ENCODE measurements around the gene ARID2. TPM values are rescaled to one million over a fixed set of nuclear protein-coding genes. Genes with fewer than 3 reads are reported as not detected.

Gene ARID2
- total and polyA plus RNA-seq, 2 experiments from 2014 or later = 26.5 to 54.9 TPM

DNA sequence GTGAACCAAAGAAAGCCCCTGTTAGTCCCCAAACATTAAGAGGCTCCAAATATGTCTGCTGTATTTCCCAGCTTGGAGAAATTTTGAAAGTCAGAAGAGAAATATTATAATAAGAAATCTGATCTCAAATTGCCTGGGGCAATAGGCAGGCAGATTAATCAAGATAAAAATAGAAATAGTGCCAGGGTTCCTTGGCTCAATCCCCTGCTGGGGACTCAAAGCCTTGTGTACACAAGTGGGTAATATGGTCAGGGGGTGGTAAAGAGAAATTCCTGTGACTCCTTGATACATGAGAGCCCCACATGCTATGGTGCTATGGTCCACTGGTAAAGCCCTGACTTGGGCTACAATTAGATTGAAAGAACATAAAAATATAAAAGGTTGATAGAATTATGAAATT is 41.3 kb upstream of the ARID2 start (continued):
- TF ChIP-seq, protein P1, sequence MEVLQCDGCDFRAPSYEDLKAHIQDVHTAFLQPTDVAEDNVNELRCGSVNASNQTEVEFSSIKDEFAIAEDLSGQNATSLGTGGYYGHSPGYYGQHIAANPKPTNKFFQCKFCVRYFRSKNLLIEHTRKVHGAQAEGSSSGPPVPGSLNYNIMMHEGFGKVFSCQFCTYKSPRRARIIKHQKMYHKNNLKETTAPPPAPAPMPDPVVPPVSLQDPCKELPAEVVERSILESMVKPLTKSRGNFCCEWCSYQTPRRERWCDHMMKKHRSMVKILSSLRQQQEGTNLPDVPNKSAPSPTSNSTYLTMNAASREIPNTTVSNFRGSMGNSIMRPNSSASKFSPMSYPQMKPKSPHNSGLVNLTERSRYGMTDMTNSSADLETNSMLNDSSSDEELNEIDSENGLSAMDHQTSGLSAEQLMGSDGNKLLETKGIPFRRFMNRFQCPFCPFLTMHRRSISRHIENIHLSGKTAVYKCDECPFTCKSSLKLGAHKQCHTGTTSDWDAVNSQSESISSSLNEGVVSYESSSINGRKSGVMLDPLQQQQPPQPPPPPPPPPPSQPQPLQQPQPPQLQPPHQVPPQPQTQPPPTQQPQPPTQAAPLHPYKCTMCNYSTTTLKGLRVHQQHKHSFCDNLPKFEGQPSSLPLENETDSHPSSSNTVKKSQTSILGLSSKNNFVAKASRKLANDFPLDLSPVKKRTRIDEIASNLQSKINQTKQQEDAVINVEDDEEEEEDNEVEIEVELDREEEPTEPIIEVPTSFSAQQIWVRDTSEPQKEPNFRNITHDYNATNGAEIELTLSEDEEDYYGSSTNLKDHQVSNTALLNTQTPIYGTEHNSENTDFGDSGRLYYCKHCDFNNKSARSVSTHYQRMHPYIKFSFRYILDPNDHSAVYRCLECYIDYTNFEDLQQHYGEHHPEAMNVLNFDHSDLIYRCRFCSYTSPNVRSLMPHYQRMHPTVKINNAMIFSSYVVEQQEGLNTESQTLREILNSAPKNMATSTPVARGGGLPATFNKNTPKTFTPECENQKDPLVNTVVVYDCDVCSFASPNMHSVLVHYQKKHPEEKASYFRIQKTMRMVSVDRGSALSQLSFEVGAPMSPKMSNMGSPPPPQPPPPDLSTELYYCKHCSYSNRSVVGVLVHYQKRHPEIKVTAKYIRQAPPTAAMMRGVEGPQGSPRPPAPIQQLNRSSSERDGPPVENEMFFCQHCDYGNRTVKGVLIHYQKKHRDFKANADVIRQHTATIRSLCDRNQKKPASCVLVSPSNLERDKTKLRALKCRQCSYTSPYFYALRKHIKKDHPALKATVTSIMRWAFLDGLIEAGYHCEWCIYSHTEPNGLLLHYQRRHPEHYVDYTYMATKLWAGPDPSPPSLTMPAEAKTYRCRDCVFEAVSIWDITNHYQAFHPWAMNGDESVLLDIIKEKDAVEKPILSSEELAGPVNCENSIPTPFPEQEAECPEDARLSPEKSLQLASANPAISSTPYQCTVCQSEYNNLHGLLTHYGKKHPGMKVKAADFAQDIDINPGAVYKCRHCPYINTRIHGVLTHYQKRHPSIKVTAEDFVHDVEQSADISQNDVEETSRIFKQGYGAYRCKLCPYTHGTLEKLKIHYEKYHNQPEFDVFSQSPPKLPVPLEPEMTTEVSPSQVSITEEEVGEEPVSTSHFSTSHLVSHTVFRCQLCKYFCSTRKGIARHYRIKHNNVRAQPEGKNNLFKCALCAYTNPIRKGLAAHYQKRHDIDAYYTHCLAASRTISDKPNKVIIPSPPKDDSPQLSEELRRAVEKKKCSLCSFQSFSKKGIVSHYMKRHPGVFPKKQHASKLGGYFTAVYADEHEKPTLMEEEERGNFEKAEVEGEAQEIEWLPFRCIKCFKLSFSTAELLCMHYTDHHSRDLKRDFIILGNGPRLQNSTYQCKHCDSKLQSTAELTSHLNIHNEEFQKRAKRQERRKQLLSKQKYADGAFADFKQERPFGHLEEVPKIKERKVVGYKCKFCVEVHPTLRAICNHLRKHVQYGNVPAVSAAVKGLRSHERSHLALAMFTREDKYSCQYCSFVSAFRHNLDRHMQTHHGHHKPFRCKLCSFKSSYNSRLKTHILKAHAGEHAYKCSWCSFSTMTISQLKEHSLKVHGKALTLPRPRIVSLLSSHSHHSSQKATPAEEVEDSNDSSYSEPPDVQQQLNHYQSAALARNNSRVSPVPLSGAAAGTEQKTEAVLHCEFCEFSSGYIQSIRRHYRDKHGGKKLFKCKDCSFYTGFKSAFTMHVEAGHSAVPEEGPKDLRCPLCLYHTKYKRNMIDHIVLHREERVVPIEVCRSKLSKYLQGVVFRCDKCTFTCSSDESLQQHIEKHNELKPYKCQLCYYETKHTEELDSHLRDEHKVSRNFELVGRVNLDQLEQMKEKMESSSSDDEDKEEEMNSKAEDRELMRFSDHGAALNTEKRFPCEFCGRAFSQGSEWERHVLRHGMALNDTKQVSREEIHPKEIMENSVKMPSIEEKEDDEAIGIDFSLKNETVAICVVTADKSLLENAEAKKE (CRISPR knock-in tag; IDR thresholded peaks at IDR 0.05) = no peak
- TF ChIP-seq CREB1 (CRISPR knock-in tag; IDR thresholded peaks at IDR 0.05; ENCODE audit: low read depth) = no peak
- TF ChIP-seq, protein P2, sequence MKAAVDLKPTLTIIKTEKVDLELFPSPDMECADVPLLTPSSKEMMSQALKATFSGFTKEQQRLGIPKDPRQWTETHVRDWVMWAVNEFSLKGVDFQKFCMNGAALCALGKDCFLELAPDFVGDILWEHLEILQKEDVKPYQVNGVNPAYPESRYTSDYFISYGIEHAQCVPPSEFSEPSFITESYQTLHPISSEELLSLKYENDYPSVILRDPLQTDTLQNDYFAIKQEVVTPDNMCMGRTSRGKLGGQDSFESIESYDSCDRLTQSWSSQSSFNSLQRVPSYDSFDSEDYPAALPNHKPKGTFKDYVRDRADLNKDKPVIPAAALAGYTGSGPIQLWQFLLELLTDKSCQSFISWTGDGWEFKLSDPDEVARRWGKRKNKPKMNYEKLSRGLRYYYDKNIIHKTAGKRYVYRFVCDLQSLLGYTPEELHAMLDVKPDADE (IDR thresholded peaks at IDR 0.05) = no peak
- no peak for TF ChIP-seq STAT1 (IDR thresholded peaks at IDR 0.05; ENCODE audit: unreplicated experiment)
- TF ChIP-seq POLR2AphosphoS5 (IDR thresholded peaks at IDR 0.05; ENCODE audit: low read depth) = no peak

DNA sequence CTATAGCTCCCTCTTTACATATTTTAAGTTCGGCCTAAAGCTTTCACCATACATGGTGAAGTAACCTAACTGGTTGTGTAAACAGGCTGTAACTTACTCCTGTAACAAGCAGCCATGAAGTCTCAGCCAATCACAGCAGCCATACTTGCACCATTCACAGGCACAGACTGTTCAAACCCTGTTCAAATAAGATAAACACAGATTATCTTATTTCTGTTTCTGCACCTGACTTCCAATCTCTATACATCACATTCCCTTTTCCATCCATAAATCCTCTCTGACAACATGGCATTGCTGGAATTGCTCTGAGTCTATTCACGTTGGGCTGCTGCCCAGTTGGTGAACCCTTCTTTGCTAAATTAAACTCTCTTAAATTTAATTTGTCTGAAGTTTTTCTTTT is 34.5 kb upstream of the ARID2 start:
- Histone ChIP-seq H3K79me2 (replicated peaks; ENCODE audit: insufficient read depth) (no peaks in the 10 kb centered on the region), H3K27ac (ENCODE audit: low read depth) (no peak overlapping the region), H3F3A (replicated peaks; ENCODE audit: low read depth) (no peaks in the 10 kb centered on the region), H4K20me1 (replicated peaks; ENCODE audit: insufficient read depth) (no peaks in the 10 kb centered on the region), H3K4me3 (no peak overlapping the region), H2AFZ (no peak overlapping the region; the same call in 1 of the 2 replicates), H3K4me2 (no peak overlapping the region), H3K9me2 (ENCODE audit: insufficient read depth) (no peaks in the 10 kb centered on the region), H3K36me3 (ENCODE audit: insufficient read depth) (no peaks in the 10 kb centered on the region; the same call in 1 of the 2 replicates), H3K27me3 (ENCODE audit: insufficient read depth) (no peaks in the 10 kb centered on the region), H3K4me1 (ENCODE audit: insufficient read depth) (no peaks in the 10 kb centered on the region)
- Mint-ChIP-seq H3K4me1 (no peaks in the 10 kb centered on the region; the same call in 2 of the 3 replicates), H3K9me3 (peaks cover 25% of the 10 kb centered on the region), H3K27me3 (ENCODE audit: insufficient read depth, low read depth, poor library complexity) (peaks cover 2% of the 10 kb centered on the region), H3K27ac (no peak overlapping the region), H3K36me3 (ENCODE audit: low read depth) (peaks cover 16% of the 10 kb centered on the region; the same call in 2 of the 3 replicates), H3K4me3 (no peak overlapping the region)
- ATAC-seq = no peak
- no peak for DNase-seq (ENCODE audit: low spot score)
- TF ChIP-seq JUNB (IDR thresholded peaks at IDR 0.05; ENCODE audit: unreplicated experiment) = no peak
- no peak for TF ChIP-seq CREB1 (CRISPR knock-in tag; IDR thresholded peaks at IDR 0.05; ENCODE audit: low read depth)
- TF ChIP-seq, protein P3, sequence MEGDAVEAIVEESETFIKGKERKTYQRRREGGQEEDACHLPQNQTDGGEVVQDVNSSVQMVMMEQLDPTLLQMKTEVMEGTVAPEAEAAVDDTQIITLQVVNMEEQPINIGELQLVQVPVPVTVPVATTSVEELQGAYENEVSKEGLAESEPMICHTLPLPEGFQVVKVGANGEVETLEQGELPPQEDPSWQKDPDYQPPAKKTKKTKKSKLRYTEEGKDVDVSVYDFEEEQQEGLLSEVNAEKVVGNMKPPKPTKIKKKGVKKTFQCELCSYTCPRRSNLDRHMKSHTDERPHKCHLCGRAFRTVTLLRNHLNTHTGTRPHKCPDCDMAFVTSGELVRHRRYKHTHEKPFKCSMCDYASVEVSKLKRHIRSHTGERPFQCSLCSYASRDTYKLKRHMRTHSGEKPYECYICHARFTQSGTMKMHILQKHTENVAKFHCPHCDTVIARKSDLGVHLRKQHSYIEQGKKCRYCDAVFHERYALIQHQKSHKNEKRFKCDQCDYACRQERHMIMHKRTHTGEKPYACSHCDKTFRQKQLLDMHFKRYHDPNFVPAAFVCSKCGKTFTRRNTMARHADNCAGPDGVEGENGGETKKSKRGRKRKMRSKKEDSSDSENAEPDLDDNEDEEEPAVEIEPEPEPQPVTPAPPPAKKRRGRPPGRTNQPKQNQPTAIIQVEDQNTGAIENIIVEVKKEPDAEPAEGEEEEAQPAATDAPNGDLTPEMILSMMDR (conservative IDR thresholded peaks at IDR 0.05; ENCODE audit: low read depth in 2 of 2) = no peak
